MM.1S (cell line): ENCODE measurements around the gene ABHD16A.
A peak's percentile ranks its signal among the peaks of the same experiment; 100 is the strongest.

Experiments
- DNase-seq: peaks from one replicate; pipeline ENCODE4 v3.0.0-alpha.2; 2015
- H2AFZ ChIP-seq: fragments of 300-600 bp; sonication (generic); 2 replicates; pipeline ENCODE4 v1.6.0; 2016; ENCODE audit warnings: antibody characterized with exemption, low read length
- H3F3A ChIP-seq: fragments of 300-600 bp; sonication (generic); 2 replicates; pipeline ENCODE4 v1.6.1; 2016; ENCODE audit warnings: mild to moderate bottlenecking, antibody characterized with exemption, low read length, moderate library complexity, mixed read lengths; ENCODE audit not compliant: insufficient read depth
- H3K27ac ChIP-seq: fragments of 300-600 bp; sonication (generic); 2 replicates; pipeline ENCODE4 v1.5.1; 2016; ENCODE audit warnings: mild to moderate bottlenecking, low read length
- H3K27me3 ChIP-seq: fragments of 300-600 bp; sonication (generic); replicated peaks from 2 replicates; pipeline ENCODE4 v1.6.0; 2016; ENCODE audit warnings: low read length; ENCODE audit not compliant: insufficient read depth
- H3K36me3 ChIP-seq: fragments of 300-600 bp; sonication (generic); replicated peaks from 2 replicates; pipeline ENCODE4 v1.6.1; 2016; ENCODE audit warnings: mild to moderate bottlenecking, low read length, mixed read lengths; ENCODE audit not compliant: insufficient read depth
- H3K4me1 ChIP-seq: fragments of 300-600 bp; sonication (generic); 2 replicates; pipeline ENCODE4 v1.6.1; 2016; ENCODE audit warnings: low read length, mixed read lengths
- H3K4me2 ChIP-seq: fragments of 300-600 bp; sonication (generic); 2 replicates; pipeline ENCODE4 v1.6.0; 2016; ENCODE audit warnings: low read depth, low read length
- H3K4me3 ChIP-seq: fragments of 300-600 bp; sonication (generic); 2 replicates; pipeline ENCODE4 v1.5.1; 2016; ENCODE audit warnings: low read length, mixed read lengths
- H3K79me2 ChIP-seq: fragments of 300-600 bp; sonication (generic); 2 replicates; pipeline ENCODE4 v1.6.1; 2016; ENCODE audit warnings: mixed run types, low read length, mixed read lengths
- H3K9ac ChIP-seq: fragments of 300-600 bp; sonication (generic); 2 replicates; pipeline ENCODE4 v1.6.1; 2016; ENCODE audit warnings: low read length, mixed read lengths
- H3K9me2 ChIP-seq: fragments of 300-600 bp; sonication (generic); replicated peaks from 2 replicates; pipeline ENCODE4 v1.6.1; 2016; ENCODE audit warnings: mild to moderate bottlenecking, low read length, mixed read lengths; ENCODE audit not compliant: insufficient read depth
- H3K9me3 ChIP-seq: fragments of 300-600 bp; sonication (generic); replicated peaks from 2 replicates; pipeline ENCODE4 v1.6.1; 2016; ENCODE audit warnings: mild to moderate bottlenecking, low read length, mixed read lengths; ENCODE audit not compliant: insufficient read depth
- H4K20me1 ChIP-seq: fragments of 300-600 bp; sonication (generic); 2 replicates; pipeline ENCODE4 v1.6.1; 2016; ENCODE audit warnings: mild to moderate bottlenecking, low read length, moderate library complexity, mixed read lengths; ENCODE audit not compliant: insufficient read depth
- CTCF ChIP-seq: fragments of 300-600 bp; sonication (generic); IDR thresholded peaks from 2 replicates; pipeline ENCODE4 v1.5.1; 2016; ENCODE audit warnings: antibody characterized with exemption, low read length, mixed read lengths
- EZH2 ChIP-seq: fragments of 300-600 bp; sonication (generic); optimal IDR thresholded peaks from 2 replicates; pipeline ENCODE3; 2017; ENCODE audit warnings: low read depth, mild to moderate bottlenecking, antibody characterized with exemption, low read length, mixed read lengths
- EZH2phosphoT487 ChIP-seq: fragments of 300-600 bp; sonication (generic); IDR thresholded peaks from 2 replicates; pipeline ENCODE4 v1.6.1; 2018; ENCODE audit warnings: antibody characterized with exemption, low read length

Gene ABHD16A

GRCh38 chr6:31655349-31656237 lies 47.5 kb downstream of the ABHD16A start, which contains the start of gene APOM:
Gene APOM, plus strand, starts transcription at chr6:31655894. Its CDS starts 73 bp downstream, at chr6:31655967.
- peaks cover 11% of the 10 kb centered on the region for H3F3A ChIP-seq
- no peaks in the 10 kb centered on the region for H3K9me3 ChIP-seq
- no peaks in the 10 kb centered on the region for H3K36me3 ChIP-seq
- no peak within 1 kb of the TSS for H3K27ac ChIP-seq
- H3K4me2 ChIP-seq: no peak within 1 kb of the TSS
- H3K79me2 ChIP-seq: peaks cover 47% of the 10 kb centered on the region
- no peak within 1 kb of the TSS for H3K9ac ChIP-seq
- H4K20me1 ChIP-seq: no peaks in the 10 kb centered on the region
- no peak within 1 kb of the TSS for H2AFZ ChIP-seq
- TF ChIP-seq CTCF: no peak
- TF ChIP-seq EZH2: no peak
- TF ChIP-seq EZH2phosphoT487: no peak
- DNase-seq: no peak
- no peaks in the 10 kb centered on the region for H3K9me2 ChIP-seq
- H3K4me1 ChIP-seq: peaks cover 12% of the 10 kb centered on the region; the same call in 1 of the 2 replicates
- no peak within 1 kb of the TSS for H3K4me3 ChIP-seq
- no peaks in the 10 kb centered on the region for H3K27me3 ChIP-seq

- H3K4me3 ChIP-seq: no peak overlapping the region
- H3K9ac ChIP-seq: no peak overlapping the region
- TF ChIP-seq EZH2phosphoT487: no peak
- TF ChIP-seq EZH2: no peak
- TF ChIP-seq CTCF: no peak
- no peaks in the 10 kb centered on the region for H3K36me3 ChIP-seq
- H3K79me2 ChIP-seq: peaks cover 47% of the 10 kb centered on the region
- no peaks in the 10 kb centered on the region for H3K9me3 ChIP-seq
- H3K4me2 ChIP-seq: no peak overlapping the region
- peaks cover 11% of the 10 kb centered on the region for H3F3A ChIP-seq
- H2AFZ ChIP-seq: no peak overlapping the region
- H4K20me1 ChIP-seq: no peaks in the 10 kb centered on the region
- no peaks in the 10 kb centered on the region for H3K9me2 ChIP-seq
- no peaks in the 10 kb centered on the region for H3K27me3 ChIP-seq
- no peak overlapping the region for H3K27ac ChIP-seq
- no peak for DNase-seq
- H3K4me1 ChIP-seq: peaks cover 12% of the 10 kb centered on the region; the same call in 1 of the 2 replicates
These were observed 48.4 kb downstream of the ABHD16A start for GRCh38 chr6:31654574-31655348.

GRCh38 chr6:31652925-31653724 lies 50.0 kb downstream of the ABHD16A start:
- H3K36me3 ChIP-seq: 0 out of 2 replicates have a peak, but pooled peaks cover 2% of the 10 kb centered on the region
- TF ChIP-seq EZH2: no peak
- no peak for TF ChIP-seq EZH2phosphoT487
- no peak for TF ChIP-seq CTCF
- DNase-seq: peak; percentile 91
- peak overlapping the region; percentile 76 for H3K4me2 ChIP-seq
- H3K9me2 ChIP-seq: no peaks in the 10 kb centered on the region
- peaks cover 11% of the 10 kb centered on the region for H3F3A ChIP-seq
- H3K4me3 ChIP-seq: peak overlapping the region; percentile 64
- H3K27ac ChIP-seq: peak overlapping the region; percentile 87
- H3K9me3 ChIP-seq: no peaks in the 10 kb centered on the region
- H3K27me3 ChIP-seq: no peaks in the 10 kb centered on the region
- H3K9ac ChIP-seq: peak overlapping the region; percentile 91
- H3K79me2 ChIP-seq: peaks cover 47% of the 10 kb centered on the region
- no peaks in the 10 kb centered on the region for H4K20me1 ChIP-seq
- peaks cover 4% of the 10 kb centered on the region; the same call in 1 of the 2 replicates for H3K4me1 ChIP-seq
- H2AFZ ChIP-seq: peak overlapping the region; percentile 29
